NOMO-1 treated with dmso at 0.1 percent for 144 hours (cell line): ENCODE measurements around the gene ADCYAP1R1.

ENCODE experiments used
- DNase-seq: peaks from one replicate; lab custom pipeline; 2025; ENCODE audit not compliant: unreplicated experiment; lab: John Stamatoyannopoulos, UW

The ADCYAP1R1 gene

DNA sequence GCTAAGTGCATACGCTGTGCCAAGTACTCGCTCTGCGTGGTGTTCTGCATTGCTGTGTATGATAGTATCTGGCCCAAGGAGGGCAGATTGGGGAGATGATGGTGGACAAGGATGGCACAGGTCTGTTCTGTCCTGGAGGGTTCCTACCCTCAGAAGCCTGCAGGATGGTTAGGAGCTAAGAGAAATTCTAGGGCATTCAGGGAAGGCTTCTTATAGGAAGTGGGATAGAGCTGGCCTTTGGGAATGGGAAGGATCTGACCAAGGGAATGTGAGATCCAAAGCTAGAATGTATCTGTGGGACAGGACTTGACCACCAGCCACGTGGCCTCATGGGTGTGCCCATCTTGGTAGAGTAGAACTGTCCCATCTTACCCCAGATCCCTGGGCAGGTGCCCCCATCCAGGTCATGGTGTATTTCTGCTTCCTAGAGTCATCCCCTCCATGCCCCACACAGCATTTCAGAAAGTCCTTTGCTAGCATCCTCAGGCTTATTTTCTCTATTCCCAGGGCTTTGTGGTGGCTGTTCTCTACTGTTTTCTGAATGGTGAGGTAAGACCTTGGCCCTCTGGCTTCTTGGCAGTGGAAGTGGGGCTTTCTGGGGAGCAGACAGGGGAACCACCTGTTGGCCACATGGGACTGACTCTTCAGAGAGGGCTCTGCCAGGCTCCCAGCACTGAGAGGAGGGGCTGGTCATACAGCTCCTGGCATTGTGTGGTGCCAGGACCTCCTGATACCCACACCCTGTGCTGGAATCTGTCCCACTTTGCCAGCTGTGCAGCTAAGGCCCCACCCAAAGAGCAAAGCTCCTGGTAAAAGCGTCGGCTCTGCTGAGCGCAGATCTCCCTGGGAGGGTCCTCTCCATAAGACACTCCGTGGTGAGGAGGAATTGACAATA lies 52.5 kb downstream of the ADCYAP1R1 start:
- DNase-seq = no peak

DNA sequence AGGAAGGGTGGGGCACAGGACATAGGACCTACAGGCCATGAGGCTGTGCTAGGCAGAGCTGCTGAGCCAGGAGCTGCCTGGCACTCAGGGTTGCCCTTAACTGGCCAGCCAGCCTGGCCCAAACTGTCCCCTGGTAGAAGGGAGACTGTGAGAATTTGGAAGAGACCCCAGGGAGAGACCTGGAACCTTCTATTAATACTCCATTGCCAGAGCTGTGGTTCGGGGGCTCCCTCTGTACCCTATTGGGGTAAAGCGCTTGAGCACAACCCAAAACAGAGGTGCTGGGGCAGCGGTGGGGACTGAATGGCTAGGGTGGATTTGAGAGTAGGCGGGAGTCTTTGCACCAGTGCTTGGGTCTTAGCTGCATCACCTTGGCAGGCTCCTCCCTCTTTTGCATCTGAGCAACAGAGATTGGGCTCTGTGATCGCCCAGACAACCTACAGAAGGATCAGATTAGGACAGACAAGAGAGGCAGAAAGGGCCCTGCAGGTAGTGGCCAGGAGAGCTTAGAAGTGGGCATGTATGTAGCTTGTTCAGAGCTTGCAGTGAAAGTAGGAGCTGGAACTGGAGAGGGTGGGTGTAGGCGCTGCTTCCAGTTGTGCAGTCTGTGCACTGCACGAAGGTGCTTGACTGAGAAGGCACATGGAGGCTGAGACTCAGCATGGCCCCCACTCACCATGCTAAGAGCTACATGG lies 53.3 kb downstream of the ADCYAP1R1 start:
- DNase-seq = no peak

DNA sequence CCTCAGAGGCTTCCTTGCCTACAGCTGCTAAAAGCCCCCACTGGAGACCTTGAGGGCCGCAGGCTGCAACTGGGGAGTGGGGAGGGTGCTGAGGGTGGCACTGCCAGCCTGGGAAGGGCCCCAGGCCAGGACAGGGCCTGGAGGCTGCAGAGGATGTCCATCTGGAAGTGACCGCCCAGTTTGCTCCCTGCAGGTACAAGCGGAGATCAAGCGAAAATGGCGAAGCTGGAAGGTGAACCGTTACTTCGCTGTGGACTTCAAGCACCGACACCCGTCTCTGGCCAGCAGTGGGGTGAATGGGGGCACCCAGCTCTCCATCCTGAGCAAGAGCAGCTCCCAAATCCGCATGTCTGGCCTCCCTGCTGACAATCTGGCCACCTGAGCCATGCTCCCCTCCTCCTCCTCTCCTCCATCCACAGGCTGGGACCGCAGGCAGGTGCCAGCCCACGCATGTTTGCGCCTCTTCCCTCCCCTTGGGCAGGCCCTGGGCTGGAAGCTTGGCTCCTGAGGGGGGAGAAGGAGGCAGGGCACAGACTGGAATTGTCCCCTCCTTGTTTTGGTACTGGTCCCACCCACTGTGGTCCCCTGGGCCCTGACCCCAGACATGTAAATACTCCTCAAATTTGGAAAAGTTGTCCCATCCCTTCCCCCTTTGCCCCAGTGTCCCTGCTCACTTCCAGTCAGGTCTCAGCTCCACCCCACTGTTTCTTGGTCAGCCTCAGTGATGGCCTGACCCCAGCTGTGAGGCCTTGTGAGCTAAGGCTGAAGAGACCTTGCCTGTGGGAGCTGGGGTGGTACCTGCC lies 54.4 kb downstream of the ADCYAP1R1 start:
- DNase-seq = no peak

DNA sequence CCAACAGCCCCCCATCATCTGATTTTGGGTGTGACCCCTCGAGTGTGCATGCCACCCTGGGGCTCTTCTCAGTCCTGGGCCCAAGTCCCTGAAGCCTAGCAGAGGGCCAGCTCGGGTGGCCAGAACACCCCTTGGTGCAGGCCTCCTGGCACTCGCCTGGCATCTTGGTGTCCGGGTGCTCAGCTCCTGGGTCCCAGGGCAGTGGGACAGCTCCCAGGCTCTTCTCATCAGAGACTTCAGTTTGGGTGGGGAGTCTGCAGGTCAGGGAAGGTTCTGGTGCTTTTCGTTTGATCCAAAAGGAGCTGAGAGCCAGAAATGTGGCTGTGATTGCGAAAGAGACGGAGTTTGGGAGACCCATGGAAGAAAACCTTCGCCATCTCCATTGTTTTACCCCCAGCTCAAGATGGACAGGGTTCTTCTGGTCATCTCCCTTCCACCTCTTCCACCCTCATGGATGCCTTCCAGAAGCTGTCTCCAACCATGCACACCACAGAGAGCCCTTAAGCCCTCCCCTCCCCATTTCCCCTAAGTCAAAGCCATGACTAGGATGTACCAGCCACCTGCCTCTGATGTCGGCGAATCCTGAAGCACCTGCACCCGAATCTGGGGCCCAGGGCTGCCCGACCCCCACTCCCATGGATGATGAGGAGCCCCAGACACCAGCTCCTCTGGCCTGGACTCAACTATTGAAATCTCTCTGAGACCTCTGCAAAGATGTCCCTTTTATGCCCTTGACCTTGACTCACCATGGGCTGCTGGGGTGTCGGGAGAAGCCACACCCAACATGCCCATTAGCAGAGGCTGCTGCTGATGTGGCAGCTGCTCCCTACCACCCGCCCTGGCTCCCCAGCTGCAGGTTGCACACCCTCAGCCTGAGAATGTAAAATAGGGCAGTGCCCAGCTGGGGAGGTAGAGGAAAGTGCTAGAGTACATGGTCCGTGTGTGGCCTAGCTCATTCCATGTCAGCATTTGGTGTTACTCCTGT lies 55.3 kb downstream of the ADCYAP1R1 start:
- no peak for DNase-seq

- DNase-seq = no peak
Observed at GRCh38 chr7:31108097-31108657, 56.1 kb downstream of the ADCYAP1R1 start.

GRCh38 chr7:31109751-31110150 lies 57.6 kb downstream of the ADCYAP1R1 start:
- no peak for DNase-seq

GRCh38 chr7:31110331-31111108 lies 58.4 kb downstream of the ADCYAP1R1 start:
- DNase-seq = no peak

DNA sequence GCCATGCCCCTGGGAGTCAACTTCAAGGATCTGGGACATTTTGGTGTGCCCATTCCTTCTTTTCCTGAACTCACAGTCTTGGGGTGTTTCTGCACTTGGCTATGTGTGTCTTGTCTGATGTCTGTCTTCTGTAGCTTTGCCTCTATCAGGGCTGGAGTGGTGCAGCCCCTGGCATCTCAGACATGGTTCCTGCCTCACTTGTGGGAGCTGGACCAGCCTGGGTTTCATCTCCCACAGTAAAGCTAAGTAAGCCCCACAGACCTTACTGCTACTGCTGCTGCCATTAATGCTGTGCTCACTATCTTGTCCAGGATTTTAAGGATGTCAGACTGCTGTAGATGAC lies 59.0 kb downstream of the ADCYAP1R1 start:
- no peak for DNase-seq

DNA sequence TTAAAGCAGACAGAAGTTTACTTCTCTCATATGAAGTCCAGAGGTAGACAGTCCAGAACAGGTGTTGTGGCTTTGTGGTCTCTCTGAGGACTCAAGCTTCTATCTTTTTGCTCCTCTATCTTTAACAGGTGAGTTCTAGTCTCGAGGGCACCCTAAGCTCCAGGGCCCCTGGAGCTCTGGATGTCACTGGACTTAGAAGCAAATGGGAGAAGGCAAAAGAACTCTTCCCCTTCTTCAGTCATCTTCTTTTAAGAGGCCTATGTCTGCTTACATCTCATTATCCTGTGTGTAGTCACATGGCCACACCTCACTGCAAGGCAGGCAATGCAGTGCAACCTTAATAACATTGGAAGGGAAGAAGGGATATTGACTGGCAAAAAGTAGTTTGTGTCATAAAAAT lies 61.6 kb downstream of the ADCYAP1R1 start:
- DNase-seq = no peak

GRCh38 chr7:31114593-31115343 lies 62.7 kb downstream of the ADCYAP1R1 start:
- DNase-seq = no peak

- DNase-seq = no peak
Observed at GRCh38 chr7:31116615-31117014, 64.5 kb downstream of the ADCYAP1R1 start.

DNA sequence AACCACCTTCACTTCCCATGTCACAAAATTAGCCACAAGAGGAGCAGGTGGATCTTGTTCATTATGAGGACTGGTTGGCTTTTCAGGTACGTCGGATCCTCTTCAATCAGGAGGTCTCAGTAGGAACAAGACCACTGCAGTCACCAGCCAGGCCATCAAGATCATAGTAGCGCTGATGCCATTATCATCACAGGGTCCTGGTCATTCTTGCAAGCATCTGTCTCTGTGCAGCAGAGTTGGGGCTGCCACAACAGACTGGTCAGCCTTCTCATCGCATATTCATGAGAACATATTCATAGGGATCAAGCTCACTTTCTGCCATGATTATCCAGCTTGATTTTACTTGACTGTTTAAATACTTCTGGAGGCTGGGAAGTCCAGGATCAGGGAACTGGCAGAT lies 67.1 kb downstream of the ADCYAP1R1 start:
- no peak for DNase-seq

GRCh38 chr7:31120800-31121513 lies 68.8 kb downstream of the ADCYAP1R1 start:
- no peak for DNase-seq

DNA sequence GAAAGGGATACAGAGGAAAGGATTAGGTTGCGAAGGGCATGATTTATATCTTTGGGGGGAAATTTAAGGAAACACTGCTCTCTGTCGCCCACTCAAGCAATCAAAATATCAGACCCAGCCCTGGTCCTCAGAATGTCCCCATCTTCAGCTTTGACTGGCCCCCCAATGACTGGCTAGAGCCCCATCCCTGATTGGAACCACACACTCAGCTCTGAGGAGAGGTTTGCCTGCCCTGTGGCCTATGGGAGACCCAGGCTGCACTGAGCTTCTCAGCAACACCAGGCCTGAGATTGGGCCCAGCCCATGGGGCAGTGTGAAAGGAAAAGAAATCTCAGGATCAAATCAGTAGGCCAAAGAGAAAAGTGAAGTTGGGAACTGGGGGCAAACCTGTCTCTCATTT lies 69.5 kb downstream of the ADCYAP1R1 start:
- no peak for DNase-seq

DNA sequence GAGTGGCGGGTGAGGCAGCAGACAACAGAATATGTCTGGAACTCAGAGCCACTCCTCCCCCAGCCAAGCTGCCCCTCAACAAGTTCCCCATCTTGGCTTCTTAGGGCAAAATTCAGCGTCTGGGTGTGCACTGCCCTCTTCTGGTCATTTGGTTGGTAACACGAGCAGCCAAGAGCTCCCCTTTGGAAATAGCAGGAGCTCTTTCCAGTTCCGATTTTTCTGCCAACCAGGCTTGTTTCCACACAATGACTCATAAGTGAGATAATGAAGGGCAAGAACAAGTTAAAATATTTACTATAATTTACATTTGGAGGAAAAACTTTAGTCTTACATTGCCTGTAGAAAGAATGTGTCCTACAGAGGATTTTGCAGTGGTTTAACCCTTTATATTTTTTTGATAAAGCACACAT lies 70.5 kb downstream of the ADCYAP1R1 start:
- DNase-seq = peak; percentile 82

DNA sequence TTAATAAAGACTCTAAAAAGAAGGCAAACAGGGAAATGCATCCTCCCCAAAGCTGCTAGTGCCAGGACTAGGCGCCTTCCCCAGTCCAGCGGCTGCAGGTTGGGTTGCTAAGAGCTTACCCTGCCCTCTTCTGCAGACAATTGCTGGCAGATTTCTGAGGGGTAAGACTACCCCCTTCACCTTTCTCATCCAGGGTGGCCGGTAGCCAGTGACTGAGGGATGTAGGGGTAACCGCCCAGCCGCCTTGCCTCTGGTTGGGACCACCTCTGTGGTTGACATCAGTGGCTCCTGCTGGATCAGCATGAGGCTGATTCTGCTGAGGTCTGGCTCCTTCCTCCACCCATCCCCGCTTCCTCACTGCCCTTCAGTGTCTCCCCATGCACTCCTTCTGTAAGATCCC lies 71.2 kb downstream of the ADCYAP1R1 start:
- no peak for DNase-seq

DNA sequence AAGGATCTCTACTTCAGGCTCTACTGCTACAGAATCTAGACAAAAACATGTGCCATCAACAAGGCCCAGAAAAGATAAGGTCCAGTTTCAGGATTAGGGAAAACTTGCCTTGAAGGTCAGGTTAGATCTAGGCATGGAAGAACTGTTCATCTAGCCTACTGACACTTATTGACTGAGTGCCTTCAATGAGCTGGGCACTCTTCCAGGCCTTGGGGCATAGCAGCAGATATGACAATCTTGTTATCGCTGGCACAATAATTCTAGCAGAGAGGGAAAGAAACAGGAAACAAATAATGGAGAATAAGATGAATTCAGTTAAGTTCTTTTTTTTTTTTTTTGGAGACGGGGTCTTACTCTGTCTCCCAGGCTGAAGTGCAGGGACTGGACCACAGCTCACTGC lies 71.6 kb downstream of the ADCYAP1R1 start:
- no peak for DNase-seq

- no peak for DNase-seq
Observed at GRCh38 chr7:31125171-31125570, 73.1 kb downstream of the ADCYAP1R1 start.
